Measurements from ENCODE around the gene TSHZ2. TPM values are rescaled to one million over a fixed set of nuclear protein-coding genes. Genes with fewer than 3 reads are reported as not detected.

TSHZ2 gene
- total RNA-seq, 6 experiments from 2014 or later, result 14.2 to 28.1 (median 21.0) TPM

- ATAC-seq, result no peak
Measured at GRCh38 chr20:53177687-53178086, 205.5 kb downstream of the TSHZ2 start.

GRCh38 chr20:53179749-53180148, 207.6 kb downstream of the TSHZ2 start:
- WGBS (ENCODE audit: insufficient coverage, low coverage, low lambda C conversion rate, missing lambda C conversion rate), result 90% methylated on average over 10 of the region's 10 CpGs
- intact Hi-C loops (cut with DNase I), result no loop called here
- TF ChIP-seq POLR2A (IDR thresholded peaks at IDR 0.05) (no peak), CTCF (IDR thresholded peaks at IDR 0.05) (no peak)
- Histone ChIP-seq H3K27ac (no peak overlapping the region), H3K9me3 (no peaks in the 10 kb centered on the region), H3K4me1 (no peaks in the 10 kb centered on the region), H3K36me3 (peaks cover 0 to 3% (median 0%) of the 10 kb centered on the region in 4 donors), H3K27me3 (no peaks in the 10 kb centered on the region), H3K4me3 (no peak overlapping the region)
- ATAC-seq, result no peak
- DNase-seq, result no peak

More at GRCh38 chr20:53177687-53178086, 205.5 kb downstream of the TSHZ2 start:
- Histone ChIP-seq H3K4me3 (no peak overlapping the region), H3K36me3 (peaks cover 0 to 3% (median 0%) of the 10 kb centered on the region in 4 donors), H3K27ac (no peak overlapping the region), H3K4me1 (no peaks in the 10 kb centered on the region), H3K27me3 (no peaks in the 10 kb centered on the region), H3K9me3 (no peaks in the 10 kb centered on the region)
- no CpG with 5 or more reads among the region's 2 CpGs for WGBS (ENCODE audit: insufficient coverage, low coverage, low lambda C conversion rate, missing lambda C conversion rate)
- no peak for DNase-seq
- TF ChIP-seq POLR2A (IDR thresholded peaks at IDR 0.05), result no peak
- no peak for TF ChIP-seq CTCF (IDR thresholded peaks at IDR 0.05)
- intact Hi-C loops (cut with DNase I), result no loop called here

- Histone ChIP-seq H3K27ac (no peak overlapping the region), H3K4me3 (no peak overlapping the region), H3K27me3 (no peaks in the 10 kb centered on the region), H3K36me3 (peaks cover 0 to 3% (median 0%) of the 10 kb centered on the region in 4 donors), H3K9me3 (no peaks in the 10 kb centered on the region), H3K4me1 (no peaks in the 10 kb centered on the region)
- no peak for TF ChIP-seq POLR2A (IDR thresholded peaks at IDR 0.05)
- no peak for TF ChIP-seq CTCF (IDR thresholded peaks at IDR 0.05)
- intact Hi-C loops (cut with DNase I), result no loop called here
- ATAC-seq (no peak), DNase-seq (no peak)
- 75% methylated on average over 4 of the region's 4 CpGs for WGBS (ENCODE audit: insufficient coverage, low coverage, low lambda C conversion rate, missing lambda C conversion rate)
Measured at GRCh38 chr20:53180928-53181362, 208.8 kb downstream of the TSHZ2 start.

GRCh38 chr20:53181866-53182376, 209.8 kb downstream of the TSHZ2 start:
- DNase-seq (no peak), ATAC-seq (no peak)
- Histone ChIP-seq H3K4me3 (no peak overlapping the region), H3K27me3 (no peaks in the 10 kb centered on the region), H3K9me3 (no peaks in the 10 kb centered on the region), H3K27ac (no peak overlapping the region), H3K4me1 (no peaks in the 10 kb centered on the region), H3K36me3 (peaks cover 0 to 3% (median 0%) of the 10 kb centered on the region in 4 donors)
- WGBS (ENCODE audit: insufficient coverage, low coverage, low lambda C conversion rate, missing lambda C conversion rate), result 80% methylated on average over 3 of the region's 3 CpGs
- intact Hi-C loops (cut with DNase I), result no loop called here
- no peak for TF ChIP-seq POLR2A (IDR thresholded peaks at IDR 0.05)
- TF ChIP-seq CTCF (IDR thresholded peaks at IDR 0.05), result no peak
